ENCODE data around the gene SLC6A9. TPM values are rescaled to one million over a fixed set of nuclear protein-coding genes. Genes with fewer than 3 reads are reported as not detected.

The SLC6A9 gene
- total and polyA plus RNA-seq, 2 experiments from 2014 or later, result 13.5 to 25.3 TPM

DNA sequence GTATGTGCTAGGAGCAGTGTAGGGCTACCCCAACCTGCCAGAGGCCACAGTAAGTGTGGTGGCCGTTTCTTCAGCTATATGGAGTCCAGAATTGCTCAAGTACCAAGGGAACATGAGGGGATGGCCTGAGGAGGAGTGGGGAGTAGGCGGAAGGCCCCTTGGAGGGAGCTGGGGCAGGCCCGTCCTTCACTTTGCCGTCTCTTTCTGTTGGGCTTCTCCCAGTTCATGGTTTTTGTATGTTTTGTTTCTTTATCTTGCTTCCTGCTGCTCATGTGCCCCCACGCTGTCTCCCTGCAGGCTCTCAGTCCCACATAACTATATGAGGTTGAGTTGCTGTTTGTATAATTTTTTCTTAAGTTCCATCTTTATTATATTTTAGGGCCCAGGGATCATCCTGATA is 67.4 kb downstream of the SLC6A9 start:
- Histone ChIP-seq H3K9me3 (ENCODE audit: low read depth) (no peaks in the 10 kb centered on the region), H3K27ac (no peak overlapping the region), H3K4me1 (ENCODE audit: insufficient read depth) (no peaks in the 10 kb centered on the region), H3K4me3 (no peak overlapping the region), H3K4me2 (no peak overlapping the region), H3K27me3 (no peaks in the 10 kb centered on the region), H2AFZ (no peak overlapping the region), H3K36me3 (replicated peaks; ENCODE audit: insufficient read depth, low read depth) (no peaks in the 10 kb centered on the region), H4K20me1 (ENCODE audit: insufficient read depth, poor library complexity, severe bottlenecking) (no peaks in the 10 kb centered on the region), H3K79me2 (no peaks in the 10 kb centered on the region), H3K9me2 (replicated peaks; ENCODE audit: insufficient read depth) (no peaks in the 10 kb centered on the region)
- WGBS (ENCODE audit: low lambda C conversion rate, missing lambda C conversion rate), result 87% methylated on average over 5 of the region's 5 CpGs
- TF ChIP-seq, protein P1, sequence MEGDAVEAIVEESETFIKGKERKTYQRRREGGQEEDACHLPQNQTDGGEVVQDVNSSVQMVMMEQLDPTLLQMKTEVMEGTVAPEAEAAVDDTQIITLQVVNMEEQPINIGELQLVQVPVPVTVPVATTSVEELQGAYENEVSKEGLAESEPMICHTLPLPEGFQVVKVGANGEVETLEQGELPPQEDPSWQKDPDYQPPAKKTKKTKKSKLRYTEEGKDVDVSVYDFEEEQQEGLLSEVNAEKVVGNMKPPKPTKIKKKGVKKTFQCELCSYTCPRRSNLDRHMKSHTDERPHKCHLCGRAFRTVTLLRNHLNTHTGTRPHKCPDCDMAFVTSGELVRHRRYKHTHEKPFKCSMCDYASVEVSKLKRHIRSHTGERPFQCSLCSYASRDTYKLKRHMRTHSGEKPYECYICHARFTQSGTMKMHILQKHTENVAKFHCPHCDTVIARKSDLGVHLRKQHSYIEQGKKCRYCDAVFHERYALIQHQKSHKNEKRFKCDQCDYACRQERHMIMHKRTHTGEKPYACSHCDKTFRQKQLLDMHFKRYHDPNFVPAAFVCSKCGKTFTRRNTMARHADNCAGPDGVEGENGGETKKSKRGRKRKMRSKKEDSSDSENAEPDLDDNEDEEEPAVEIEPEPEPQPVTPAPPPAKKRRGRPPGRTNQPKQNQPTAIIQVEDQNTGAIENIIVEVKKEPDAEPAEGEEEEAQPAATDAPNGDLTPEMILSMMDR (IDR thresholded peaks at IDR 0.05; ENCODE audit: poor library complexity), result no peak
- TF ChIP-seq EZH2 (IDR thresholded peaks at IDR 0.05; ENCODE audit: borderline replicate concordance) (no peak), EZH2phosphoT487 (IDR thresholded peaks at IDR 0.05; ENCODE audit: low read depth, severe bottlenecking, unreplicated experiment) (no peak)
- DNase-seq (ENCODE audit: low spot score), result no peak

DNA sequence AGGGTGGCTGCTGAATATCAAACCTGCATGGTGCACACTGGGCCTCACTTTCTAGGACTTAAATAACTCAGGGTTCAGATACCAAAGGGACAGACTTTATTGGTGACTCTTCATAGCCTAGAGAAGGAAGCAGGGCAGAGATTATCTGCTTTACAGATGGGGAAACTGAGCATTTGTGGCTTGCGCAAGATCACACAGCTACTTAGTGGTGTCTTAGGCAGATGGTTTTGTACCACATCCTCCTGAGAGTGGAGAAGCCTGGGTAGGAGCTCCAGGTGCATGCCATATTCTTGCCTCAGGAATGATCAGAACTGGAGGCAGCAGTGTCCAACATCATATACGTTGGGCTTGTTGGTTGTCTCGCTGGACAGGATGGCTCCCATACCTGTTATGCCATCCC is 68.3 kb downstream of the SLC6A9 start:
- Histone ChIP-seq H3K4me1 (ENCODE audit: insufficient read depth) (no peaks in the 10 kb centered on the region), H3K4me3 (no peak overlapping the region), H3K9me3 (ENCODE audit: low read depth) (no peaks in the 10 kb centered on the region), H2AFZ (no peak overlapping the region), H3K9me2 (replicated peaks; ENCODE audit: insufficient read depth) (no peaks in the 10 kb centered on the region), H3K27ac (no peak overlapping the region), H3K79me2 (no peaks in the 10 kb centered on the region), H4K20me1 (ENCODE audit: insufficient read depth, poor library complexity, severe bottlenecking) (no peaks in the 10 kb centered on the region), H3K4me2 (no peak overlapping the region), H3K27me3 (no peaks in the 10 kb centered on the region), H3K36me3 (replicated peaks; ENCODE audit: insufficient read depth, low read depth) (no peaks in the 10 kb centered on the region)
- WGBS (ENCODE audit: low lambda C conversion rate, missing lambda C conversion rate), result 95% methylated on average over 3 of the region's 3 CpGs
- no peak for TF ChIP-seq EZH2 (IDR thresholded peaks at IDR 0.05; ENCODE audit: borderline replicate concordance)
- TF ChIP-seq EZH2phosphoT487 (IDR thresholded peaks at IDR 0.05; ENCODE audit: low read depth, severe bottlenecking, unreplicated experiment), result no peak
- TF ChIP-seq, protein P1 (IDR thresholded peaks at IDR 0.05; ENCODE audit: poor library complexity), result no peak
- no peak for DNase-seq (ENCODE audit: low spot score)

DNA sequence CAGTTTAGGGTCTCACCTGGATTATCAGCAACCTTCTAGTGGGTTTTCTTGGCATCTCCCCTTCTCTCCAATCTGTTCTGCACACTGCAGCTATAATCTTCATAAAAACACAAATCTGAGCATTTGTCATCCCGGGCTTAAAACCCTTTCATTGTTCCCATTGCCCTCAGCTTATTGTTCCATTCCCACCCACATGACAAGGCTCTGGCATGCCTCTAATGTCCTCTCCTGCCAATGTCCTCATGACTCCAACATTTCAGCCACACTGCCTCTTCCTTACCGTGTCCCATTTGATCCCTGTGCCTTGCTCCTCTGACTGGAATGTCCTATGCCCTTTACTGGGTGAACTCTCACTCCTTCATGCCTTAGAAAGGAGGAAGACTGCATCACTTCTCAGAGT is 68.9 kb downstream of the SLC6A9 start:
- H3K79me2 ChIP-seq, result no peaks in the 10 kb centered on the region
- no peak overlapping the region for H3K4me3 ChIP-seq
- H3K9me3 ChIP-seq (ENCODE audit: low read depth), result no peaks in the 10 kb centered on the region
- no peaks in the 10 kb centered on the region for H3K27me3 ChIP-seq
- no peaks in the 10 kb centered on the region for H3K36me3 ChIP-seq (replicated peaks; ENCODE audit: insufficient read depth, low read depth)
- H3K4me1 ChIP-seq (ENCODE audit: insufficient read depth), result no peaks in the 10 kb centered on the region
- no peak for TF ChIP-seq EZH2 (IDR thresholded peaks at IDR 0.05; ENCODE audit: borderline replicate concordance)
- no peak overlapping the region for H3K4me2 ChIP-seq
- H3K27ac ChIP-seq, result no peak overlapping the region
- no peak overlapping the region for H2AFZ ChIP-seq
- WGBS (ENCODE audit: low lambda C conversion rate, missing lambda C conversion rate), result 96% methylated on average over 2 of the region's 2 CpGs
- H4K20me1 ChIP-seq (ENCODE audit: insufficient read depth, poor library complexity, severe bottlenecking), result no peaks in the 10 kb centered on the region
- no peak for DNase-seq (ENCODE audit: low spot score)
- no peaks in the 10 kb centered on the region for H3K9me2 ChIP-seq (replicated peaks; ENCODE audit: insufficient read depth)

DNA sequence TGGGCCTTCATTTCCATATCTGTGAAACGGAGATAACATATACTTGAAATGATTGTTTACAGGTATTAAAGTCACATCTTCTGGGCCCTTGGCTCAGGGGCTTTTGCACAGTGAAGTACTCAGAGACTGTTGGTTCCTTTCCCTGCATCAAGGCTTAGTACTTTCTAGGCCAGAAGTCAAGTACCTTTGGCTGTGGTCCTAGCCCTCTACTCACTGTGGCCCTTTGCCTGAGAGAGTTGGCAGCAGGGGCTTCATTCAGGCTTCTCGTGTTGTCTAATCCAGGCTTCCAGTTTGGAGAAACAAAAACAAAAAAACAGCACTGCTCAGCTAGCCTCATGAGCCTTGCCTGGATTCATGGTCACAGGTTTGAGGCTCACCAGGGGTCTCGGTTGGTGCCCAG is 69.6 kb downstream of the SLC6A9 start:
- no peaks in the 10 kb centered on the region for H3K9me3 ChIP-seq (ENCODE audit: low read depth)
- 100% methylated on average over 3 of the region's 3 CpGs for WGBS (ENCODE audit: low lambda C conversion rate, missing lambda C conversion rate)
- H3K4me3 ChIP-seq, result no peak overlapping the region
- no peak overlapping the region for H3K4me2 ChIP-seq
- no peak overlapping the region for H3K27ac ChIP-seq
- H2AFZ ChIP-seq, result no peak overlapping the region
- no peaks in the 10 kb centered on the region for H3K4me1 ChIP-seq (ENCODE audit: insufficient read depth)
- no peaks in the 10 kb centered on the region for H4K20me1 ChIP-seq (ENCODE audit: insufficient read depth, poor library complexity, severe bottlenecking)
- no peaks in the 10 kb centered on the region for H3K79me2 ChIP-seq
- TF ChIP-seq, protein P1 (IDR thresholded peaks at IDR 0.05; ENCODE audit: poor library complexity), result no peak
- TF ChIP-seq EZH2 (IDR thresholded peaks at IDR 0.05; ENCODE audit: borderline replicate concordance) (no peak), EZH2phosphoT487 (IDR thresholded peaks at IDR 0.05; ENCODE audit: low read depth, severe bottlenecking, unreplicated experiment) (no peak)
- no peaks in the 10 kb centered on the region for H3K36me3 ChIP-seq (replicated peaks; ENCODE audit: insufficient read depth, low read depth)
- no peaks in the 10 kb centered on the region for H3K27me3 ChIP-seq
- DNase-seq (ENCODE audit: low spot score), result no peak
- H3K9me2 ChIP-seq (replicated peaks; ENCODE audit: insufficient read depth), result no peaks in the 10 kb centered on the region

Measured in hepatocyte (in vitro differentiated cells).